A549 (cell line): ENCODE data around the gene FUCA1. TPM values are rescaled to one million over a fixed set of nuclear protein-coding genes. Genes with fewer than 3 reads are reported as not detected.
A peak's percentile ranks its signal among the peaks of the same experiment; 100 is the strongest.

ENCODE experiments used
- ATAC-seq, 2 experiments: fragments of 200-7000 bp in 1 of 2; fragments of >200 bp in 1 of 2; cut with Nextera tagmentation in 1 of 2; cut with Tn5 transposase in 1 of 2; 3 replicates each; pipeline versions ENCODE4 v1.8.0 to v1.9.1; 2018 to 2020; ENCODE audit warnings: mild to moderate bottlenecking in 1 of 2, moderate library complexity in 1 of 2
- CTCF ChIA-PET: fragments of 300-600 bp; sonication (Branson Sonifier 250); formaldehyde crosslinking; extraction: SDS; loops from one replicate; lab custom pipeline; 2021; ENCODE audit warnings: antibody characterized with exemption, inconsistent platforms; lab: Yijun Ruan, JAX
- POLR2A ChIA-PET: fragments of 350-600 bp; formaldehyde crosslinking; extraction: SDS; loops from one replicate; lab custom pipeline; 2021; ENCODE audit warnings: antibody characterized with exemption, inconsistent platforms; lab: Yijun Ruan, JAX
- DNase-seq, 2 experiments: peaks; one replicate each; pipeline versions ENCODE4 v3.0.0 to v3.0.0-alpha.2; 2011 to 2016; ENCODE audit warnings: low read depth in 1 of 2, low spot score in 1 of 2
- FAIRE-seq: peaks from 2 replicates; lab custom pipeline; 2011; peaks lifted over from hg19 to GRCh38; lab: Jason Lieb, UNC
- H3K27ac ChIP-seq, 2 experiments: fragments of >200 bp; sonication (Bioruptor Twin); formaldehyde crosslinking; 3 replicates each; pipeline ENCODE4 v1.5.1; 2016 to 2017
- H3K4me1 ChIP-seq: fragments of >200 bp; sonication (Bioruptor Twin); formaldehyde crosslinking; 3 replicates; pipeline ENCODE4 v1.6.1; 2016
- H3K4me2 ChIP-seq: fragments of >200 bp; sonication (Bioruptor Twin); formaldehyde crosslinking; 3 replicates; pipeline ENCODE4 v1.6.1; 2016
- H3K4me3 ChIP-seq: fragments of >200 bp; sonication (Bioruptor Twin); formaldehyde crosslinking; 3 replicates; pipeline ENCODE4 v1.5.1; 2016
- H3K9me3 ChIP-seq: fragments of >200 bp; sonication (Bioruptor Twin); formaldehyde crosslinking; 3 replicates; pipeline ENCODE4 v1.6.1; 2016
- CBX8 ChIP-seq: fragments of 200-600 bp; sonication (generic); IDR thresholded peaks from 2 replicates; pipeline ENCODE4 v1.6.1; 2016
- CHD2 ChIP-seq: fragments of 150-350 bp; IDR thresholded peaks from 2 replicates; pipeline ENCODE4 v1.6.1; 2014; ENCODE audit warnings: low read length; ENCODE audit not compliant: partially characterized antibody
- EHMT2 ChIP-seq: fragments of 200-600 bp; sonication (generic); IDR thresholded peaks from 2 replicates; pipeline ENCODE4 v1.6.1; 2016; ENCODE audit warnings: antibody characterized with exemption, low read depth, mild to moderate bottlenecking, moderate library complexity
- ESRRA ChIP-seq: fragments of 150-350 bp; IDR thresholded peaks from 2 replicates; pipeline ENCODE4 v1.6.1; 2014; ENCODE audit warnings: mild to moderate bottlenecking, low read length, borderline replicate concordance
- FOXS1 ChIP-seq: fragments of 250-450 bp; sonication (Bioruptor Pico); IDR thresholded peaks from 2 replicates; pipeline ENCODE4 v1.5.0; 2020; ENCODE audit warnings: mild to moderate bottlenecking, moderate library complexity
- HDAC2 ChIP-seq: fragments of 200-600 bp; sonication (generic); IDR thresholded peaks from 2 replicates; pipeline ENCODE4 v1.6.1; 2016
- HOXA7 ChIP-seq: fragments of 250-450 bp; sonication (Bioruptor Pico); IDR thresholded peaks from 2 replicates; pipeline ENCODE4 v1.5.0; 2020; ENCODE audit warnings: mild to moderate bottlenecking, moderate library complexity
- HOXB5 ChIP-seq: fragments of 250-450 bp; sonication (Bioruptor Pico); IDR thresholded peaks from 2 replicates; pipeline ENCODE4 v1.5.0; 2020; ENCODE audit warnings: mild to moderate bottlenecking, moderate library complexity
- MAFK ChIP-seq: fragments of 450-650 bp; IDR thresholded peaks from 2 replicates; pipeline ENCODE4 v1.6.1; 2014; ENCODE audit not compliant: partially characterized antibody
- MAZ ChIP-seq: fragments of 150-350 bp; IDR thresholded peaks from 2 replicates; pipeline ENCODE4 v1.6.1; 2014; ENCODE audit warnings: antibody characterized with exemption, low read depth, low read length, borderline replicate concordance
- POLR2A ChIP-seq: IDR thresholded peaks from 2 replicates; pipeline ENCODE4 v1.6.1; 2012; ENCODE audit warnings: mild to moderate bottlenecking, low read length
- RAD21 ChIP-seq, 2 experiments: fragments of >200 bp in 1 of 2; sonication (Bioruptor Twin) in 1 of 2; formaldehyde crosslinking in 1 of 2; IDR thresholded peaks in 1 of 2; conservative IDR thresholded peaks in 1 of 2; 2 replicates in 1 of 2; 3 replicates in 1 of 2; pipeline ENCODE4 v1.6.1; 2012 to 2018; ENCODE audit warnings: inconsistent platforms in 1 of 2
- RARB ChIP-seq: fragments of 250-450 bp; sonication (Bioruptor Pico); IDR thresholded peaks from 2 replicates; pipeline ENCODE4 v1.8.0; 2021; ENCODE audit warnings: mild to moderate bottlenecking, moderate library complexity
- RCOR1 ChIP-seq: fragments of 150-350 bp; IDR thresholded peaks from 2 replicates; pipeline ENCODE4 v1.6.1; 2014; ENCODE audit warnings: antibody characterized with exemption, low read length, low read depth
- RFX5 ChIP-seq: fragments of 450-650 bp; IDR thresholded peaks from 2 replicates; pipeline ENCODE4 v1.7.1; 2014; ENCODE audit warnings: antibody characterized with exemption, mild to moderate bottlenecking, moderate library complexity
- SREBF2 ChIP-seq: fragments of 450-650 bp; IDR thresholded peaks from 2 replicates; pipeline ENCODE4 v1.6.1; 2014; ENCODE audit warnings: mild to moderate bottlenecking, moderate library complexity
- TFCP2L1 ChIP-seq: fragments of 250-450 bp; sonication (Bioruptor Pico); IDR thresholded peaks from 2 replicates; pipeline ENCODE4 v1.5.0; 2021; ENCODE audit warnings: mild to moderate bottlenecking
- TP53 ChIP-seq: fragments of 250-450 bp; sonication (Bioruptor Pico); IDR thresholded peaks from 2 replicates; pipeline ENCODE4 v1.5.0; 2021; ENCODE audit warnings: mild to moderate bottlenecking, moderate library complexity
- ZC3H11A ChIP-seq: fragments of 450-650 bp; IDR thresholded peaks from 2 replicates; pipeline ENCODE4 v1.6.1; 2014; ENCODE audit warnings: antibody characterized with exemption, mild to moderate bottlenecking
- WGBS: methylation state at CpG from one replicate; pipeline ENCODE4 v1.1.6; 2017; ENCODE audit errors: missing lambda C conversion rate; 5-methylcytosine and 5-hydroxymethylcytosine counted together
- polyA plus RNA-seq, 4 experiments: library from polyadenylated mRNA; depleted of rRNA in 3 of 4; stranded (reverse); fragments of >200 nt; fragmentation: RNase III in 1 of 4; extraction: RNeasy Plus Mini Kit Qiagen cat#74134 plus additional on column Dnase treatment in 1 of 4; gene quantifications; 2 replicates in 3 of 4; 3 replicates in 1 of 4; pipeline ENCODE4 v1.2.3, GENCODE V29; 2011 to 2017
- TF ChIP-seq, protein P1 (sequence below): fragments of >200 bp; sonication (Bioruptor Twin); formaldehyde crosslinking; IDR thresholded peaks from 3 replicates; pipeline ENCODE4 v1.5.1; 2016
- TF ChIP-seq, protein P2 (sequence below): fragments of 250-450 bp; sonication (Bioruptor Pico); IDR thresholded peaks from 2 replicates; pipeline ENCODE4 v1.5.0; 2020; ENCODE audit warnings: low read depth, mild to moderate bottlenecking, moderate library complexity
- TF ChIP-seq, protein P3 (sequence below): IDR thresholded peaks from 2 replicates; pipeline ENCODE4 v1.6.1; 2012
- TF ChIP-seq, protein P4 (sequence below): fragments of 450-650 bp; IDR thresholded peaks from 2 replicates; pipeline ENCODE4 v1.6.1; 2014; ENCODE audit warnings: antibody characterized with exemption
- TF ChIP-seq, protein P5 (sequence below): fragments of >200 bp; sonication (Bioruptor Twin); formaldehyde crosslinking; IDR thresholded peaks from 3 replicates; pipeline ENCODE4 v1.6.1; 2016
- TF ChIP-seq, protein P6 (sequence below): fragments of >200 bp; sonication (Bioruptor Twin); formaldehyde crosslinking; IDR thresholded peaks from 2 replicates; pipeline ENCODE4 v1.6.1; 2016
- TF ChIP-seq, protein P7 (sequence below): fragments of 150-350 bp; IDR thresholded peaks from 2 replicates; pipeline ENCODE4 v1.6.1; 2014; ENCODE audit warnings: low read depth, mild to moderate bottlenecking, low read length

The FUCA1 gene
- polyA plus RNA-seq, 2 of the 4 experiments (the other 2 are of a cell fraction) = 9.7 to 16.1 TPM

DNA sequence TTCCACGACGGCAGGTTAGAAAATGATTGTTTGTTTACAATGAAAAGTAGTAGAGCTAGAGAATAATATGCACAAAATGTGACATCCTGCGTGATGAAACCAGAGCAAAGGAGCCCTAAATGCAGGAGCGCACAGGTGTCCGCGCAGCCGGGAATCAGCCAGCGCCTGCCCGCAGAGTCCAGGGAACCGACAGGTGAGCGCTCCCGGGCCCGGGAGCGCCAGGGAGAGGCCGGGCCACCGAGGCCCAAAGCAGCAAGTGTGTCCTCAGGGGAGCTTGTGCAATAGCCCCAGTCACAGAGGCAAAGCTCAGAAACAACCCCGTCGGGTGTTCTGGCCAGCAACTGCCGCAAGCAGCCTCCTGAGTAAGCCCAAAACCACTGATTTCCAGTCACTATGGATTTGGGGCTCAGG, 66.7 kb downstream of the FUCA1 start:
- peak overlapping the region; percentile 89 to 99 for H3K27ac ChIP-seq
- ATAC-seq (no peak), DNase-seq (no peak), FAIRE-seq (no peak)
- H3K4me1 ChIP-seq = peaks cover 12% of the 10 kb centered on the region
- ChIA-PET POLR2A (interaction anchor here (0.6 to 4.2 kb wide), 3 partner anchors 9 to 71 kb away, joined by 3 to 19 read pairs (median 3); partner anchors contain the start of gene LYPLA2), CTCF (interaction anchor here (1.0 to 3.4 kb wide), 4 partner anchors 10 to 68 kb away, joined by 3 to 23 read pairs (median 4); partner anchors contain the start of gene PITHD1)
- 57% methylated on average over 16 of the region's 19 CpGs for WGBS
- peak overlapping the region; percentile 81 for H3K4me2 ChIP-seq
- no peak for TF ChIP-seq HDAC2
- TF ChIP-seq POLR2A = no peak
- no peak for TF ChIP-seq RAD21 (conservative IDR thresholded peaks at IDR 0.05 in 1 of 2, IDR thresholded peaks at IDR 0.05 in 1 of 2)
- TF ChIP-seq TFCP2L1 (CRISPR knock-in tag) = no peak
- TF ChIP-seq ZC3H11A = no peak
- TF ChIP-seq, protein P1, sequence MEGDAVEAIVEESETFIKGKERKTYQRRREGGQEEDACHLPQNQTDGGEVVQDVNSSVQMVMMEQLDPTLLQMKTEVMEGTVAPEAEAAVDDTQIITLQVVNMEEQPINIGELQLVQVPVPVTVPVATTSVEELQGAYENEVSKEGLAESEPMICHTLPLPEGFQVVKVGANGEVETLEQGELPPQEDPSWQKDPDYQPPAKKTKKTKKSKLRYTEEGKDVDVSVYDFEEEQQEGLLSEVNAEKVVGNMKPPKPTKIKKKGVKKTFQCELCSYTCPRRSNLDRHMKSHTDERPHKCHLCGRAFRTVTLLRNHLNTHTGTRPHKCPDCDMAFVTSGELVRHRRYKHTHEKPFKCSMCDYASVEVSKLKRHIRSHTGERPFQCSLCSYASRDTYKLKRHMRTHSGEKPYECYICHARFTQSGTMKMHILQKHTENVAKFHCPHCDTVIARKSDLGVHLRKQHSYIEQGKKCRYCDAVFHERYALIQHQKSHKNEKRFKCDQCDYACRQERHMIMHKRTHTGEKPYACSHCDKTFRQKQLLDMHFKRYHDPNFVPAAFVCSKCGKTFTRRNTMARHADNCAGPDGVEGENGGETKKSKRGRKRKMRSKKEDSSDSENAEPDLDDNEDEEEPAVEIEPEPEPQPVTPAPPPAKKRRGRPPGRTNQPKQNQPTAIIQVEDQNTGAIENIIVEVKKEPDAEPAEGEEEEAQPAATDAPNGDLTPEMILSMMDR = no peak
- TF ChIP-seq, protein P2, sequence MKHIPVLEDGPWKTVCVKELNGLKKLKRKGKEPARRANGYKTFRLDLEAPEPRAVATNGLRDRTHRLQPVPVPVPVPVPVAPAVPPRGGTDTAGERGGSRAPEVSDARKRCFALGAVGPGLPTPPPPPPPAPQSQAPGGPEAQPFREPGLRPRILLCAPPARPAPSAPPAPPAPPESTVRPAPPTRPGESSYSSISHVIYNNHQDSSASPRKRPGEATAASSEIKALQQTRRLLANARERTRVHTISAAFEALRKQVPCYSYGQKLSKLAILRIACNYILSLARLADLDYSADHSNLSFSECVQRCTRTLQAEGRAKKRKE = no peak
- H3K4me3 ChIP-seq = peak overlapping the region; percentile 72
- no peaks in the 10 kb centered on the region for H3K9me3 ChIP-seq

DNA sequence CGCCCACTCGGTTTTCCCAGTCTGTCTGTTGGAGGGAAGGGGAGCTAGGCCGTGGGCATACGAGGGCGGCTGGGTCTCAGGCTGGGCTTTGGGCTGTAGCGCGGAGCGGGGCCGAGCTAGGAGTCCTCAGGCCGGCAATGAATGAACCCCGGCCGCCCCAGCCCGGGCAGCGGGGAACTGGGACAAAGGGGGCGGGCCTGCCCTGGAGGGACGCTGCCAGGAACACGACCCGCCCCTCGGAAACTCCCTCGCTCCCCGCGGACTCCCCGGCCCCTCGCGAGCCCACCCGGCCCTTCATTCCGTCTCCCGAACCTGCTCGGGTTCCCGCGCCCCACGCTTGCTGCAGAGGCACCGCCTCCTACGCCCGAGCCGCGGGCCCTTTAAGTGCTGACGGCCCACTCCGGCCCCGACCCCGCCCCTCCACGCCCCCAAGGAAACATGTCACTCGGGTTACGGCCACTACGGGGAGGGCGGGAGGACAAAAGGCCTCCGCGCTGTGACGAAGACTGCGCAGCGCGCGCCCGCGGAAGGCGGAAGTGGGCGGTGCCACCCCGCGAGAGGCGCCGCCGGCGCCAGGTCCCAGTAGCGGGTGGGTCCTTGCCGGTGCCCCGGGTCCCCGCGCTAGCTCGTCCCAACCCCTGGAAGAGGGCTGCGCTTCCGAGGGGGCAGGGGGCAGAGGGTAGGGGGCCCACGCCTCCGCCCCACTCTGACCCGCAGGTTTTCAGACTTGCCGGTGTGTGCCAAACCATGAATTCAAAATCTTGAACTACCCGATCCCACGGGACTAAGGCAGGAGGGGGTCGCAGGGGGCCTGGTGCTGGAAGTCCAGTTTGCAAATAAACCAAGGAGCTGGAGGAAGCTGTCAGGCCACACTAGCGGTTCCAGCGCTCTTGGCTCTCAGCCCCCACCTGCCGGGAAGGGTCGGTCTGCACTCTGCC, 67.4 kb downstream of the FUCA1 start, which contains the start of gene GALE:
Gene GALE, minus strand, starts transcription at position 355 of the 938 bp plus-strand sequence. CDS start 1,747 bp downstream, outside the sequence.
- CTCF ChIA-PET = interaction anchor here (1.0 to 3.4 kb wide), 7 partner anchors 11 to 592 kb away, joined by 3 to 23 read pairs (median 4); partner anchors contain the start of gene PITHD1
- WGBS = 0% methylated on average over 1 of the region's 82 CpGs
- no peak for FAIRE-seq
- TF ChIP-seq ESRRA (no peak), SREBF2 (no peak), MAZ (peak; percentile 23; the same call in 1 of the 2 replicates), TP53 (no peak), RCOR1 (no peak), RARB (CRISPR knock-in tag) (no peak), HDAC2 (no peak), CHD2 (no peak), MAFK (no peak), HOXA7 (CRISPR knock-in tag) (no peak), EHMT2 (no peak), RFX5 (no peak), CBX8 (no peak), RAD21 (conservative IDR thresholded peaks at IDR 0.05 in 1 of 2, IDR thresholded peaks at IDR 0.05 in 1 of 2) (no peak), FOXS1 (CRISPR knock-in tag) (no peak), HOXB5 (CRISPR knock-in tag) (no peak)
- TF ChIP-seq, protein P3, sequence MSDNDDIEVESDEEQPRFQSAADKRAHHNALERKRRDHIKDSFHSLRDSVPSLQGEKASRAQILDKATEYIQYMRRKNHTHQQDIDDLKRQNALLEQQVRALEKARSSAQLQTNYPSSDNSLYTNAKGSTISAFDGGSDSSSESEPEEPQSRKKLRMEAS = peak; percentile 80
- TF ChIP-seq, protein P4, sequence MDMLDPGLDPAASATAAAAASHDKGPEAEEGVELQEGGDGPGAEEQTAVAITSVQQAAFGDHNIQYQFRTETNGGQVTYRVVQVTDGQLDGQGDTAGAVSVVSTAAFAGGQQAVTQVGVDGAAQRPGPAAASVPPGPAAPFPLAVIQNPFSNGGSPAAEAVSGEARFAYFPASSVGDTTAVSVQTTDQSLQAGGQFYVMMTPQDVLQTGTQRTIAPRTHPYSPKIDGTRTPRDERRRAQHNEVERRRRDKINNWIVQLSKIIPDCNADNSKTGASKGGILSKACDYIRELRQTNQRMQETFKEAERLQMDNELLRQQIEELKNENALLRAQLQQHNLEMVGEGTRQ = no peak
- TF ChIP-seq, protein P5, sequence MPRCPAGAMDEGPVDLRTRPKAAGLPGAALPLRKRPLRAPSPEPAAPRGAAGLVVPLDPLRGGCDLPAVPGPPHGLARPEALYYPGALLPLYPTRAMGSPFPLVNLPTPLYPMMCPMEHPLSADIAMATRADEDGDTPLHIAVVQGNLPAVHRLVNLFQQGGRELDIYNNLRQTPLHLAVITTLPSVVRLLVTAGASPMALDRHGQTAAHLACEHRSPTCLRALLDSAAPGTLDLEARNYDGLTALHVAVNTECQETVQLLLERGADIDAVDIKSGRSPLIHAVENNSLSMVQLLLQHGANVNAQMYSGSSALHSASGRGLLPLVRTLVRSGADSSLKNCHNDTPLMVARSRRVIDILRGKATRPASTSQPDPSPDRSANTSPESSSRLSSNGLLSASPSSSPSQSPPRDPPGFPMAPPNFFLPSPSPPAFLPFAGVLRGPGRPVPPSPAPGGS = peak; percentile 86
- TF ChIP-seq, protein P6, sequence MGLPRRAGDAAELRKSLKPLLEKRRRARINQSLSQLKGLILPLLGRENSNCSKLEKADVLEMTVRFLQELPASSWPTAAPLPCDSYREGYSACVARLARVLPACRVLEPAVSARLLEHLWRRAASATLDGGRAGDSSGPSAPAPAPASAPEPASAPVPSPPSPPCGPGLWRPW = no peak
- TF ChIP-seq, protein P2 = no peak
- TF ChIP-seq, protein P7, sequence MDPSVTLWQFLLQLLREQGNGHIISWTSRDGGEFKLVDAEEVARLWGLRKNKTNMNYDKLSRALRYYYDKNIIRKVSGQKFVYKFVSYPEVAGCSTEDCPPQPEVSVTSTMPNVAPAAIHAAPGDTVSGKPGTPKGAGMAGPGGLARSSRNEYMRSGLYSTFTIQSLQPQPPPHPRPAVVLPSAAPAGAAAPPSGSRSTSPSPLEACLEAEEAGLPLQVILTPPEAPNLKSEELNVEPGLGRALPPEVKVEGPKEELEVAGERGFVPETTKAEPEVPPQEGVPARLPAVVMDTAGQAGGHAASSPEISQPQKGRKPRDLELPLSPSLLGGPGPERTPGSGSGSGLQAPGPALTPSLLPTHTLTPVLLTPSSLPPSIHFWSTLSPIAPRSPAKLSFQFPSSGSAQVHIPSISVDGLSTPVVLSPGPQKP = no peak

More for the DNA sequence above, 67.4 kb downstream of the FUCA1 start, which contains the start of gene GALE:
- Histone ChIP-seq H3K27ac (peak within 1 kb of the TSS; percentile 89 to 99), H3K4me2 (peak within 1 kb of the TSS; percentile 89), H3K4me3 (peak within 1 kb of the TSS; percentile 72), H3K4me1 (peaks cover 12% of the 10 kb centered on the region), H3K9me3 (no peaks in the 10 kb centered on the region)
- POLR2A ChIA-PET = interaction anchor here (0.6 to 4.2 kb wide), 5 partner anchors 9 to 1216 kb away, joined by 3 to 19 read pairs (median 3); partner anchors contain the start of genes LYPLA2 and PNRC2
- peak; percentile 76 to 85 for ATAC-seq
- peak; percentile 88 to 92 for DNase-seq
